GM23248 (cell line): ENCODE results near the gene ACAP3.

ENCODE experiments used
- EZH2 ChIP-seq: fragments of 200-600 bp; sonication (generic); IDR thresholded peaks from 2 replicates; pipeline ENCODE4 v1.6.1; 2018; ENCODE audit warnings: antibody characterized with exemption, mild to moderate bottlenecking; ENCODE audit not compliant: insufficient read depth, poor library complexity, severe bottlenecking
- EZH2phosphoT487 ChIP-seq: fragments of 200-600 bp; sonication (generic); IDR thresholded peaks from 2 replicates; pipeline ENCODE4 v1.6.1; 2018; ENCODE audit warnings: antibody characterized with exemption, moderate library complexity, mild to moderate bottlenecking, low read depth; ENCODE audit not compliant: insufficient read depth

DNA sequence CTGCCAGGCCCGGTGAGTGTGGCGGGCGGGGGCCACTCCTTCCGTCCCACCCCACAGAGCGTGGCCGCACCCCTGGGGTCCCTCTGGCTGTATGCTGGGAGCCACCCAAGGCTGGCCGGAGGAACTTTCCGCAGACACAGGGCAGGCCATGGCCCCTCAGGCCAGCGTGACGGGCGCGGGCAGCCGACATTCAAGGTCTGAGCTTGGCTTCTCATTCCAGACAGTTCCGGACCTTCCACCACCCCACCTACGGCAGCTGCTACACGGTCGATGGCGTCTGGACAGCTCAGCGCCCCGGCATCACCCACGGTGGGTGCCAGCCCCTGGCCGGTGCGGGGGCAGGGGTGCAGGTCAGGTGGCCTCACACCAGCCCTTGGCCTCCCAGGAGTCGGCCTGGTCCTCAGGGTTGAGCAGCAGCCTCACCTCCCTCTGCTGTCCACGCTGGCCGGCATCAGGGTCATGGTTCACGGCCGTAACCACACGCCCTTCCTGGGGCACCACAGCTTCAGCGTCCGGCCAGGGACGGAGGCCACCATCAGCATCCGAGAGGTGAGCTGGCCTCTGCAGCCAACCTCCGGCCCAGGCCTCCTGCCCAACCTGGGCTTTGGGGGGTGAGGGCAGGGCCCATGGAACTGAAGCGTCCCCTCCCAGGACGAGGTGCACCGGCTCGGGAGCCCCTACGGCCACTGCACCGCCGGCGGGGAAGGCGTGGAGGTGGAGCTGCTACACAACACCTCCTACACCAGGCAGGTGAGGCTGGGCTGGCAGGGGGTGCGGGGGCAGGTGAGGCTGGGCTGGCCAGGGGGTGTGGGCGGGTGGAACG is 20.2 kb downstream of the ACAP3 start:
- TF ChIP-seq EZH2 (no peak), EZH2phosphoT487 (no peak)
